GM12891 (cell line): ENCODE results near the gene TULP1.

Source experiments
- PAX5 ChIP-seq: IDR thresholded peaks from 2 replicates; pipeline ENCODE4 v1.6.1; 2011; ENCODE audit warnings: low read length, moderate library complexity, mild to moderate bottlenecking; ENCODE audit not compliant: insufficient read depth, severe bottlenecking
- POLR2A ChIP-seq: IDR thresholded peaks from 2 replicates; pipeline ENCODE4 v1.6.1; 2011; ENCODE audit warnings: low read depth, low read length, control low read depth
- POLR2AphosphoS5 ChIP-seq: IDR thresholded peaks from 2 replicates; pipeline ENCODE4 v1.6.1; 2011; ENCODE audit warnings: low read depth, low read length, control low read depth
- POU2F2 ChIP-seq: IDR thresholded peaks from 2 replicates; pipeline ENCODE4 v1.6.1; 2011; ENCODE audit warnings: low read depth, mild to moderate bottlenecking, control low read depth, low read length, moderate library complexity

DNA sequence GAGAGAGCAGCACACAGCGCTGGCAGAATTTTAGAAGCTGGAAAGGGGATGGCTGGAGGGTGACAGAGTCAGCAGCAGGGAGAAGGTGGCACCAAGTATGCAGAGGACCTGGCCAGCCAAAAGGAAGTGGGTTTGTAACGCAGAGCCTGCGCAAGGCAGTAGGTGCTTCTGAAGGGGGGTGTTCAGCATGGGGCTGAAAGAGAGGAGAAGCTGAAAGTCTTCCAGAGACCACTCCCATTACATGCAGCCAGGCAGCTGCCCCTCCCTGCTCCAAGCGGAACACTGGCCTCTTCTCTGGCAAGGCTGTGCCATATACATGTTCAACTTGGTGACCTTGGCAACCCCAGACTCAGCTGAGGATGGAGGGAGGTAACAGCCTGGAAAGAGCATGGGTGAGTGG is 42.1 kb upstream of the TULP1 start:
- TF ChIP-seq POLR2A: no peak
- no peak for TF ChIP-seq POLR2AphosphoS5
- no peak for TF ChIP-seq POU2F2
- no peak for TF ChIP-seq PAX5
